ENCODE measurements around the gene ETHE1.
A peak's percentile ranks its signal among the peaks of the same experiment; 100 is the strongest.

ETHE1 gene

GRCh38 chr19:43526884-43527859 is at the start of gene ETHE1:
TSS of gene ETHE1 (minus strand) at chr19:43527201. CDS start at chr19:43527177, 24 bp downstream.
- no peak for TF ChIP-seq CTCF (IDR thresholded peaks at IDR 0.05; ENCODE audit: low read depth, low read length)
- H3K4me3 ChIP-seq (ENCODE audit: low read depth, low read length) = peak within 1 kb of the TSS; percentile 92

GRCh38 chr19:43575955-43576878 is 49.2 kb upstream of the ETHE1 start:
- no peak for TF ChIP-seq CTCF (IDR thresholded peaks at IDR 0.05; ENCODE audit: low read depth, low read length)
- peak overlapping the region; percentile 95 for H3K4me3 ChIP-seq (ENCODE audit: low read depth, low read length)

GRCh38 chr19:43575156-43575950 is 48.4 kb upstream of the ETHE1 start, which contains the start of the genes PINLYP and XRCC1:
TSS of gene PINLYP (plus strand) at chr19:43575801. CDS start at chr19:43577192, 1,391 bp downstream.
TSS of gene XRCC1 (minus strand) at chr19:43575527. CDS start at chr19:43575458, 69 bp downstream.
- no peak for TF ChIP-seq CTCF (IDR thresholded peaks at IDR 0.05; ENCODE audit: low read depth, low read length)
- H3K4me3 ChIP-seq (ENCODE audit: low read depth, low read length) = peak within 1 kb of the TSS; percentile 95

- no peak for TF ChIP-seq CTCF (IDR thresholded peaks at IDR 0.05; ENCODE audit: low read depth, low read length)
- peak overlapping the region; percentile 95 for H3K4me3 ChIP-seq (ENCODE audit: low read depth, low read length)
These were observed 47.6 kb upstream of the ETHE1 start for GRCh38 chr19:43574424-43575155.

- TF ChIP-seq CTCF (IDR thresholded peaks at IDR 0.05; ENCODE audit: low read depth, low read length) = no peak
- no peak overlapping the region for H3K4me3 ChIP-seq (ENCODE audit: low read depth, low read length)
These were observed 45.2 kb upstream of the ETHE1 start for GRCh38 chr19:43572171-43572588.

- no peak for TF ChIP-seq CTCF (IDR thresholded peaks at IDR 0.05; ENCODE audit: low read depth, low read length)
- H3K4me3 ChIP-seq (ENCODE audit: low read depth, low read length) = no peak overlapping the region
These were observed 43.3 kb upstream of the ETHE1 start for GRCh38 chr19:43570174-43570791.

Data from WI38 (cell line).